GM12892 (cell line): ENCODE measurements around the gene GPR156.

Source experiments
- POLR2A ChIP-seq: IDR thresholded peaks from 2 replicates; pipeline ENCODE4 v1.6.1; 2011; ENCODE audit warnings: low read depth, low read length, control low read depth
- POLR2AphosphoS5 ChIP-seq: IDR thresholded peaks from 2 replicates; pipeline ENCODE4 v1.6.1; 2011; ENCODE audit warnings: low read depth, low read length, control low read depth

- TF ChIP-seq POLR2A (no peak), POLR2AphosphoS5 (no peak)
Observed at GRCh38 chr3:120180731-120181412, 104.2 kb downstream of the GPR156 start.
